NCI-H1694 (cell line): ENCODE data around the gene NRL.
A peak's percentile ranks its signal among the peaks of the same experiment; 100 is the strongest.
"Not testable (repeated sequence)": the region's sequence is repeated elsewhere in the genome, so short reads cannot be mapped to it uniquely, and the experiment has no call there.

Source experiments
- DNase-seq: peaks from one replicate; lab custom pipeline; 2025; lab: John Stamatoyannopoulos, UW

NRL gene

DNA sequence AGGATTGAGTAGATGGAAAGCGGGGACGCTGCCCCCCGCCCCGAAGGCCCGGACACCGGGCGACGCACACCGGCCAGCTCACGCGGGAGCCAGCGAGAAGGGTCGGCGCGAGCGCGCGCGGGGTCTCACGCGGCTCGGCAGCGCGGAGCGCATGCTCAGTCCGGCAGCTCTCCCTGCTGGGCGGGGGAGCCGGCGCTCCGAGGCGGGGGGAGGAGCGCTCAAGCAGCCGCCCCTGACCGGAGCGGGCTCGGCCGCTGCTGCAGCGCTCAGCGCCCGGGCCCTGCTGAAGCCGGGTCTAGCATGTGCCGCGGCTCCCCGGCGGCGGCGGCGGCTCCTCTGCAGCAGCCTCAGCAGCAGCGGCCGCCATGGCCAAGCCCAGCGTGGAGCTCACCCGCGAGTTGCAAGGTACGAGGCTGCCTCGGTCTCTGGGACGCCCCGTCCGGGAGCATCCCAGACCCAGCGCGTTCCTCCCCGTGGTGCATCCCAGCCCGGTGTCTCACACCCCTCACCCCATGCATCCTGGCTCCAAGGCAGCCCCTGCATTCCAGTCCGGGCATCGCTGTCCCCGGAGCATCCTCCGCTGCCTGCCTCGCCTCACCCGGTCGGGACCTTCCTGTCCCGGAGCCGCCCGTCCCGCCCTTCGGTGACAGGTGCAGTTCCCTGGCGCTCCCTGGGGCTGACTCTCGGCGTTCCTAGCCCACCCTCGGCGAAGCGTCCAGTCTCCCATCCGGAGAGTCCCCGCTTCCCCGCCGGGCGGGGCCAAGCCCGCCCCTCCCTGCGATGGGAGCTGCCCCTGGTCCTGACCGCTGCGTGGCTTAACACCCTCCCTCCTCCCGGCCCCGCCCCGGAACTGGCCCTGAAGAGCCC is 62.7 kb downstream of the NRL start, which contains the start of gene CARMIL3:
TSS of gene CARMIL3 (plus strand) at position 221 of the 867 bp plus-strand sequence. CDS start at position 366, 145 bp downstream.
- DNase-seq: peak; percentile 31

DNA sequence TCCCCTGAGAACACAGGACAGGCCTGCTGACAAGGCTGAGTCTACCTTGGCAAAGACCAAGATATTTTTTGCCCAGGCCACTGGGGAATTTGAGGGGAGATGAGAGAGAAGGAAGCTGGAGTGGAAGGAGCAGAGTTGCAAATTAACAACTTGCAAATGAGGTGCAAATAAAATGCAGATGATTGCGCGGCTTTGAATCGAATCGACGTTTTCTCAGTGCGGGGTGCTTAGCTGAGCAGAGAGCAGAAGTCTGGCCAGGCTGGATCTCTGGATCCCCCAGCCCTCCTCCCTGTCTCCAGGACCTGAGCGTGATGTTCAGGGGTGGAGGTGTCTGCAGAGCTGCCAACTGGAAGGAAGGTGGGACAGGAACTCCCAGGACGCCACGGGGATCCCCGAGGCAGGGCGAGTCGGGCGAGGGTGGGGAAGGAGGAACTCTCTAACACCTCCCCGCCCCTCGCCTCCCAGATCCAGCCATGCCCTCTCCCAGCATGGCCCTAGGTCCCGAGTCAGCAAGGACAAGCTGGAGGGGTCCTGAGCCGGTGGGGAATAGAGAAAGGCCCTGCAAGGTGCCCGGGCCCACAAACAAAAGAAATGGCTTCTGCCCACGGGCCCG is 63.5 kb downstream of the NRL start:
- no peak for DNase-seq

DNA sequence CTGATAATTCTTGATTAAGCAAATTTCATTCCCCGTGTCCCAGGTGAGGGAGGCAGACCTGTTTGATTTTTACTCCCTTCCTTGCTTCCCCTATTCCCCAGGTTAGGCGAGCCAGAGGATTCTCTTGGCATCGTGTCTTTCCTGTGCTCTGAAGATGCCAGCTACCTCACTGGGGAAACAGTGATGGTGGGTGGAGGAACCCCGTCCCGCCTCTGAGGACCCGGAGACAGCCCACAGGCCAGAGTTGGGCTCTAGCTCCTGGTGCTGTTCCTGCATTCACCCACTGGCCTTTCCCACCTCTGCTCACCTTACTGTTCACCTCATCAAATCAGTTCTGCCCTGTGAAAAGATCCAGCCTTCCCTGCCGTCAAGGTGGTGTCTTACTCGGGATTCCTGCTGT is 64.0 kb downstream of the NRL start:
- not testable (repeated sequence) for DNase-seq

- DNase-seq: not testable (repeated sequence)
These were observed 65.7 kb downstream of the NRL start for GRCh38 chr14:24049002-24049401.

- DNase-seq: peak; percentile 56
These were observed 72.0 kb downstream of the NRL start for GRCh38 chr14:24042746-24043145.

GRCh38 chr14:24040692-24041091 is 74.1 kb downstream of the NRL start:
- no peak for DNase-seq

- no peak for DNase-seq
These were observed 76.1 kb downstream of the NRL start for GRCh38 chr14:24038686-24039085.

DNA sequence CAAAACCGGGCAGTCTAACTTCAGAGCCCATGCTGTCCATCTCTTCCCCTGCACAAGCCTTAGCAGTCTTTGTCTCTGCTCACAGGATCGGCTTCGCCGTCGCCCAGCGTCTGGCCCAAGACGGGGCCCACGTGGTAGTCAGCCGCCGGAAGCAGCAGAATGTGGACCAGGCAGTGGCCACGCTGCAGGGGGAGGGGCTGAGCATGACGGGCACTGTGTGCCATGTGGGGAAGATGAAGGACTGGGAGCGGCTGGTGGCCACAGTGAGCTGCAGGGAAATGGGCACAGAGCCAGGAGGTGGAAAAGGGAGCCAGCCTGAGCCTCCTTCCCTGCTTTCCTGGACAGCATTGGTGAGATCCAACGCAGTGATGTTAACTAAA is 77.1 kb downstream of the NRL start:
- no peak for DNase-seq

DNA sequence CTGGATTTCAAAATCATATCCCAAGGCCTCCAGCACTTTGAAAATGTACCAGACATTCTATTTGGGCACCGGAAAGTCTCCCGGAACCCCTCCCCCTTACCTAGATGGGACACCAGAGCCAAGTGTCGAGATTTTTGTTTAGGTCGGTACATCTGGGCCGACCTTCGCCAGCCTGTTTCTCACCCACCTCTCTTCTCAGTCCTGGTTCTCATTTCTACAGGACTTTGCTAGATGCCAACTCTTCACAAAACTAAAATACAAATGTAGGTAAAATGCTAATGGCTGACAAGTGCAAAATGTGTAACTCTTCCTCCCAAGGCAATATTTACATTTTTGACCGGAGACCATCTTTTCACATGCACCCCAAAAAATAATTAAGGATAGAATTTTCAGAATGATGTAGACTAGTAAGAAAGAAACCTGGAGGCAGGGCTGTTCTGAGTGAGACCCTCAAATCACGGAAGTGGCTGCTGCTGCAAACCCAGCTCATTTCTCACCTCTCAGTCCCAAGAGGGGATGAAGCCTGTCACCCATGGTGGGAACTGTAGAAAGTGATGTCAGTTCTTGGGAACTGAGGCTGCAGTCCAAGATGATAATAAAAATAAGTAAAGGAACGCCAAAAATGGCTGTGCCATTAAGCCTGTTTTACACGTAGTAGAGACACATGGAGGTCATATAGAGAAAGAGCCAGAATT is 77.6 kb downstream of the NRL start:
- DNase-seq: not testable (repeated sequence)

- DNase-seq: peak; percentile 56
These were observed 78.4 kb downstream of the NRL start for GRCh38 chr14:24036169-24036962.

DNA sequence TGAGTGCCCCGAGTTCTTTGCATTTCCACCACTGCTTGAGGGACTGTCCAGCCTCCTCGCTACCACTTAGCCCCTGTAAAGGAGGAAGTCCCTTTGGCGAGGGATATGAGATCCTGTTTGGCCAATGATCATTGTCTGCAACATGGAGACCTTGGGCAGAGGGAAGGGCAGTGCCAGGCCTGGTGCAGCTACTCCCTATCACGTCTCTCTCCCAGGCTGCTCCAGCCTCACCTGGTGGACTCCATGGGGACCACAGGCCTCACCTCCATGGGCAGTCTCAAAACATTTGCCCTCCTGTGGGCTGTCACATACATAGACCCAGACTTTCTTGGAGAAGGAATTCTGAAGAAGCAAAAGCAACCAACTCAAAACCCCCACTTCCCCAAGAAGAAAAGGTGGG is 79.0 kb downstream of the NRL start:
- DNase-seq: not testable (repeated sequence)

GRCh38 chr14:24032727-24033418 is 81.9 kb downstream of the NRL start:
- DNase-seq: no peak

DNA sequence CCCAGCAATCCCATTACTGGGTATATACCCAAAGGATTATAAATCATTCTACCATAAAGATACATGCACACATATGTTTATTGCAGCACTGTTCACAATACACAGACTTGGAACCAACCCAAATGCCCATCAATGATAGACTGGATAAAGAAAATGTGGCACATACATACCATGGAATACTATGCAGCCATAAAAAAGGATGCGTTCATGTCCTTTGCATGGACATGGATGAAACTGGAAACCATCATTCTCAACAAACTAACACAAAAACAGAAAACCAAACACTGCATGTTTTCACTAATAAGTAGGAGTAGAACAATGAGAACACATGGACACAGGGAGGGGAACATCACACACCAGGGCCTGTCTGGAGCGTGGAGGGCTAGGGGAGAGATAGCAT is 83.4 kb downstream of the NRL start:
- DNase-seq: not testable (repeated sequence)

- DNase-seq: not testable (repeated sequence)
These were observed 85.1 kb downstream of the NRL start for GRCh38 chr14:24029687-24030086.
